ENCODE data around the gene SORCS2. TPM values are rescaled to one million over a fixed set of nuclear protein-coding genes. Genes with fewer than 3 reads are reported as not detected.

Gene SORCS2
- total RNA-seq, 2 donors from 2014 or later: 1.0 to 4.4 TPM

DNA sequence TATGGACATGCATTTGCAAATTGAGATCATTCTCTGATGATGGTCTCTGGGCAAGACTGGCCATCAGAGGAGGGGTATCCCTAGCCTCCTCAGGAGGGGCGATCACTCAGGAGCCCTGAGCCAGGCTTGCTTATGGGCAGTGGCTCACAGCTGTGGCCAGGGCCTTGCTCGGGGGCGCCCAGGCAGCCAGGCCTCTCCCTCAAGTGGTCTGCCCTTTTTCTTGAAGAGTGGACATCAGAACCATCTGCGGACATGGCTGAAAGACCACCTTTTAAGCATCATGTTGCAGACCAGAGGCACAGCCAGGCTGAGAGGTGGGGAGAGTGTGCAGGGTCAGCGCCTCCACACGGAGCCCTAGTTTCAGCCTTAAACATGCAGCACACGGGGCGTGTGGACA lies 349.1 kb downstream of the SORCS2 start:
- H3K4me3 ChIP-seq: no peak overlapping the region
- WGBS: 89% methylated on average over 8 of the region's 8 CpGs
- intact Hi-C loops (cut with DNase I): no loop called here
- H3K27me3 ChIP-seq (replicated peaks; ENCODE audit: insufficient read depth): no peaks in the 10 kb centered on the region
- H3K9me3 ChIP-seq: no peaks in the 10 kb centered on the region
- TF ChIP-seq POLR2A (IDR thresholded peaks at IDR 0.05) (no peak), POLR2AphosphoS5 (IDR thresholded peaks at IDR 0.05) (no peak)
- TF ChIP-seq, protein P1, sequence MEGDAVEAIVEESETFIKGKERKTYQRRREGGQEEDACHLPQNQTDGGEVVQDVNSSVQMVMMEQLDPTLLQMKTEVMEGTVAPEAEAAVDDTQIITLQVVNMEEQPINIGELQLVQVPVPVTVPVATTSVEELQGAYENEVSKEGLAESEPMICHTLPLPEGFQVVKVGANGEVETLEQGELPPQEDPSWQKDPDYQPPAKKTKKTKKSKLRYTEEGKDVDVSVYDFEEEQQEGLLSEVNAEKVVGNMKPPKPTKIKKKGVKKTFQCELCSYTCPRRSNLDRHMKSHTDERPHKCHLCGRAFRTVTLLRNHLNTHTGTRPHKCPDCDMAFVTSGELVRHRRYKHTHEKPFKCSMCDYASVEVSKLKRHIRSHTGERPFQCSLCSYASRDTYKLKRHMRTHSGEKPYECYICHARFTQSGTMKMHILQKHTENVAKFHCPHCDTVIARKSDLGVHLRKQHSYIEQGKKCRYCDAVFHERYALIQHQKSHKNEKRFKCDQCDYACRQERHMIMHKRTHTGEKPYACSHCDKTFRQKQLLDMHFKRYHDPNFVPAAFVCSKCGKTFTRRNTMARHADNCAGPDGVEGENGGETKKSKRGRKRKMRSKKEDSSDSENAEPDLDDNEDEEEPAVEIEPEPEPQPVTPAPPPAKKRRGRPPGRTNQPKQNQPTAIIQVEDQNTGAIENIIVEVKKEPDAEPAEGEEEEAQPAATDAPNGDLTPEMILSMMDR (IDR thresholded peaks at IDR 0.05): no peak
- DNase-seq (ENCODE audit: low spot score): no peak
- H3K27ac ChIP-seq: no peak overlapping the region
- no peaks in the 10 kb centered on the region for H3K4me1 ChIP-seq (replicated peaks)
- no peaks in the 10 kb centered on the region for H3K36me3 ChIP-seq

DNA sequence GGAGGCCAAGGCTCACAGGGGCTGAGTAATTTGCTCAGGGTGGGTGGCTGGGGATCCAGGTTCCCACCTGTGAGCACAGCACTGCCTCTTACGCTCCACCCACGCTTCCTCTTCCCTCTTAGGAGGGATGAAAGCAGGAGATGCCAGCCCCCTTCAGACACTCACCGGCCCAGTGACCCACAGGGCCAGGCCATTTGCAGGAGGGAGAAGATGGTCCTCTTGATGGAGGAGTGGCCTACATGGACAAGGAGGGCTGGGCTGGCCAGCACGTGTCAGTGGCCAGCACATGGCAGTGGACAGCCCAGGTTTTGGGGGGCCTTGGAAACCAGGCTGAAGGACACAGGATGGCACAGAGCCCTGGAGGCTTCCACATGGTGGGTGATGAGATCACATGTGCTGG lies 350.4 kb downstream of the SORCS2 start:
- Histone ChIP-seq H3K4me3 (no peak overlapping the region), H3K9me3 (no peaks in the 10 kb centered on the region), H3K36me3 (no peaks in the 10 kb centered on the region), H3K27me3 (replicated peaks; ENCODE audit: insufficient read depth) (no peaks in the 10 kb centered on the region), H3K27ac (no peak overlapping the region), H3K4me1 (replicated peaks) (peaks cover 5% of the 10 kb centered on the region)
- DNase-seq (ENCODE audit: low spot score): no peak
- WGBS: 93% methylated on average over 4 of the region's 4 CpGs
- TF ChIP-seq, protein P1 (IDR thresholded peaks at IDR 0.05): no peak
- intact Hi-C loops (cut with DNase I): no loop called here

DNA sequence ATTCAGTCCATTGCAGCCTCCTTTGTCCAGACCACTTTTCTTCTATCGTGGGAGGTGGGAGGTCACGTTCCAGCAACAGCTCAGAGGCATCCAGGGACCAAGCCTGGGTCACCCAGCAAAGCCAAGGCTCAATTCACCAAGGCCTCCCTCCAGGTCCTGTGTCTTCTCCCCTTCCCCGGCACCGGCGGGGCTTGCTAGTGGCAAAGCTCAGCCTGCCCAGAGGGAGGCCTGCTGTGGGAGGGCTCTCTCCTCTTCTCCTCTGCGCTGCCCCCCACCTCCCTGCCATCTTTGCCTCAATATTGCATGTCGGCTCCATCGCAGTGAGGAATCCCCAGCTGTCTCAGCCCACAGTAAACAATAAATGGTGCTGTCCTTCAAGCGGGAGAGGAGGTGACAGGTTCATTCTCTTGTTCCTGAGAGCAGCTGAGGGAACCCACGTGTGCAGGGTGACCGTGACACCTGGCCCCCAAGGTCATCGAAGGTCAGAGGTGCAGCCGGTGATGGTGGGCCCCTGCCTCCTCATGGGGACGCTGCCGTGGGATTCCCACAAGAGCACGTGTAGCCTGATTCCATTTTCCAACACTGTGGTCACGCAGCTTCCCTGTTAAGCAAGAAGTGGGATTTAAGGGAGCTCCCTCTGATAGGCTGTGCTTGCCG lies 353.9 kb downstream of the SORCS2 start:
- DNase-seq (ENCODE audit: low spot score): no peak
- no peak overlapping the region for H3K4me3 ChIP-seq
- no peak overlapping the region for H3K27ac ChIP-seq
- no peak for TF ChIP-seq POLR2AphosphoS5 (IDR thresholded peaks at IDR 0.05)
- TF ChIP-seq POLR2A (IDR thresholded peaks at IDR 0.05): no peak
- TF ChIP-seq, protein P1 (IDR thresholded peaks at IDR 0.05): no peak
- WGBS: 72% methylated on average over 18 of the region's 18 CpGs
- no peaks in the 10 kb centered on the region for H3K36me3 ChIP-seq
- H3K27me3 ChIP-seq (replicated peaks; ENCODE audit: insufficient read depth): peaks cover 2% of the 10 kb centered on the region
- peaks cover 5% of the 10 kb centered on the region for H3K4me1 ChIP-seq (replicated peaks)
- H3K9me3 ChIP-seq: no peaks in the 10 kb centered on the region
- intact Hi-C loops (cut with DNase I): no loop called here

DNA sequence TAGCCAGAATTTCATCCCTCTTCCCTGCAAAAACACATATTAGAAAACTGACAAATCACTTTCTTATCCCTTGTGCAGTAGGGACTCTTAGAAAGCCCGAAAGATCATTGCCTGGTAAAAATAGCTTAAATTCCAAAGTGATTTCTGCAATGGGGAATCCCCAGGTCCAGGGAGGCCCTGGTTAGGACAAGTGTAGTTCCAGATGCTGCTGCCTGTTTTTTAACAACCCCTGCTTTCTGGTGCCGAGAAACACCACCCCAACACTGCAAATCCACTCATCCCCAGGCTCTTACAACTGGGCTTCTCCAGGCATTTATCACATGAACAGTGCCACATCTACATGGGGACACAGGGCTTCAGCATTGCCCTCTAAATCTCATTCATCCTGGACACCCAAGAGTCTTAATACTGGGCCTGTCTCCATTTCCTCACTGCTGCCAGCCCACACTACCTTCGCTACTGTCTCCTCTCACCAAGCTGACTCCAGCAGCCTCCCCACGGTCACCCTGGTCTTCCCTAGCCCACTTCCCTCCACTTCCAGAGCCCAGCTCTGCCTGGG lies 354.6 kb downstream of the SORCS2 start:
- no peak for TF ChIP-seq POLR2AphosphoS5 (IDR thresholded peaks at IDR 0.05)
- TF ChIP-seq, protein P1 (IDR thresholded peaks at IDR 0.05): no peak
- no peak for TF ChIP-seq POLR2A (IDR thresholded peaks at IDR 0.05)
- Histone ChIP-seq H3K36me3 (no peaks in the 10 kb centered on the region), H3K9me3 (no peaks in the 10 kb centered on the region), H3K4me1 (replicated peaks) (peaks cover 5% of the 10 kb centered on the region), H3K27me3 (replicated peaks; ENCODE audit: insufficient read depth) (peaks cover 2% of the 10 kb centered on the region), H3K4me3 (no peak overlapping the region), H3K27ac (no peak overlapping the region)
- 15% methylated on average over 4 of the region's 4 CpGs for WGBS
- DNase-seq (ENCODE audit: low spot score): no peak
- intact Hi-C loops (cut with DNase I): no loop called here

Measured in prostate gland (tissue), 2 donors.